Neural cell (in vitro differentiated cells): ENCODE results near the gene KIF6. TPM values are rescaled to one million over a fixed set of nuclear protein-coding genes. Genes with fewer than 3 reads are reported as not detected.

Source experiments
- H2AFZ ChIP-seq: fragments of 200-600, 300-800 bp; sonication (generic), shearing (Covaris generic); 2 replicates; pipeline ENCODE4 v1.6.0; 2014; ENCODE audit warnings: low read depth, mild to moderate bottlenecking, antibody characterized with exemption, low read length, moderate library complexity
- H3F3A ChIP-seq: fragments of 200-600 bp; shearing (Covaris generic); 2 replicates; pipeline ENCODE4 v1.6.1; 2016; ENCODE audit warnings: mild to moderate bottlenecking, moderate library complexity, mixed read lengths, antibody characterized with exemption, low read length; ENCODE audit not compliant: insufficient read depth, poor library complexity, severe bottlenecking
- H3K27ac ChIP-seq: fragments of 200-600, 300-800 bp; sonication (generic), shearing (Covaris generic); 2 replicates; pipeline ENCODE4 v1.5.1; 2014; ENCODE audit warnings: mild to moderate bottlenecking, low read length, moderate library complexity
- H3K27me3 ChIP-seq: fragments of 300-800, 200-600 bp; sonication (generic), shearing (Covaris generic); 2 replicates; pipeline ENCODE4 v1.6.0; 2014; ENCODE audit warnings: mild to moderate bottlenecking, low read depth, low read length, moderate library complexity; ENCODE audit not compliant: insufficient read depth
- H3K36me3 ChIP-seq: fragments of 300-800, 200-600 bp; sonication (generic), shearing (Covaris generic); 2 replicates; pipeline ENCODE4 v1.5.1; 2014; ENCODE audit warnings: mild to moderate bottlenecking, antibody characterized with exemption, low read length, moderate library complexity; ENCODE audit not compliant: insufficient read depth
- H3K4me2 ChIP-seq: fragments of 300-800, 200-600 bp; sonication (generic), shearing (Covaris generic); 2 replicates; pipeline ENCODE4 v1.6.0; 2014; ENCODE audit warnings: mild to moderate bottlenecking, low read length
- H3K4me3 ChIP-seq: fragments of 300-800, 200-600 bp; sonication (generic), shearing (Covaris generic); 2 replicates; pipeline ENCODE4 v1.5.1; 2014; ENCODE audit warnings: mild to moderate bottlenecking, low read length, moderate library complexity
- H3K79me2 ChIP-seq: fragments of 200-600 bp; shearing (Covaris generic); replicated peaks from 2 replicates; pipeline ENCODE4 v1.6.0; 2014; ENCODE audit warnings: mild to moderate bottlenecking, low read length, moderate library complexity; ENCODE audit not compliant: insufficient read depth
- H3K9ac ChIP-seq: fragments of 300-800, 200-600 bp; sonication (generic), shearing (Covaris generic); 2 replicates; pipeline ENCODE4 v1.6.1; 2016; ENCODE audit warnings: mild to moderate bottlenecking, low read length, mixed read lengths
- H3K9me2 ChIP-seq: fragments of 200-600 bp; shearing (Covaris generic); 2 replicates; pipeline ENCODE4 v1.6.1; 2016; ENCODE audit warnings: mild to moderate bottlenecking, low read length, mixed read lengths; ENCODE audit not compliant: insufficient read depth
- H3K9me3 ChIP-seq: fragments of 200-600, 300-800 bp; sonication (generic), shearing (Covaris generic); 2 replicates; pipeline ENCODE4 v1.6.1; 2016; ENCODE audit warnings: mild to moderate bottlenecking, mixed run types, low read length, moderate library complexity, mixed read lengths
- H4K20me1 ChIP-seq: fragments of 200-600 bp; shearing (Covaris generic); 2 replicates; pipeline ENCODE4 v1.6.1; 2016; ENCODE audit warnings: mild to moderate bottlenecking, mixed run types; ENCODE audit not compliant: insufficient read depth
- EP300 ChIP-seq: fragments of 450-650 bp; conservative IDR thresholded peaks from 2 replicates; pipeline ENCODE4 v1.6.1; 2014; ENCODE audit warnings: antibody characterized with exemption, mild to moderate bottlenecking, moderate library complexity; ENCODE audit not compliant: poor library complexity, severe bottlenecking
- EZH2 ChIP-seq: fragments of 200-600, 300-800 bp; shearing (Covaris generic), sonication (generic); IDR thresholded peaks from 2 replicates; pipeline ENCODE4 v1.6.1; 2014; ENCODE audit warnings: antibody characterized with exemption, low read length, borderline replicate concordance, mild to moderate bottlenecking; ENCODE audit not compliant: insufficient read depth, poor library complexity, severe bottlenecking
- MXI1 ChIP-seq: fragments of 450-650 bp; conservative IDR thresholded peaks from 2 replicates; pipeline ENCODE4 v1.6.1; 2014; ENCODE audit warnings: antibody characterized with exemption, mild to moderate bottlenecking; ENCODE audit not compliant: poor library complexity, severe bottlenecking
- POLR2AphosphoS5 ChIP-seq: IDR thresholded peaks from 2 replicates; pipeline ENCODE4 v1.6.1; 2012
- RAD21 ChIP-seq: fragments of 450-650 bp; conservative IDR thresholded peaks from 2 replicates; pipeline ENCODE4 v1.6.1; 2014; ENCODE audit warnings: antibody characterized with exemption, mild to moderate bottlenecking, moderate library complexity
- SMC3 ChIP-seq: fragments of 450-650 bp; conservative IDR thresholded peaks from 2 replicates; pipeline ENCODE4 v1.6.1; 2014; ENCODE audit warnings: antibody characterized with exemption, mild to moderate bottlenecking, moderate library complexity; ENCODE audit not compliant: poor library complexity
- TAF1 ChIP-seq: IDR thresholded peaks from 2 replicates; pipeline ENCODE4 v1.6.1; 2012; ENCODE audit warnings: low read depth
- polyA plus RNA-seq: library from polyadenylated mRNA; depleted of rRNA; stranded (reverse); fragments of >200 nt; gene quantifications from 2 replicates; pipeline ENCODE4 v1.2.3, GENCODE V29; 2014
- TF ChIP-seq, protein P1 (sequence below): fragments of 450-650 bp; IDR thresholded peaks from 2 replicates; pipeline ENCODE4 v1.5.1; 2014; ENCODE audit warnings: antibody characterized with exemption, mild to moderate bottlenecking, moderate library complexity; ENCODE audit not compliant: poor library complexity, severe bottlenecking
- TF ChIP-seq, protein P2 (sequence below): IDR thresholded peaks from 2 replicates; pipeline ENCODE4 v1.6.1; 2012; ENCODE audit warnings: borderline replicate concordance

Gene KIF6
- polyA plus RNA-seq, 1 donor from 2014 or later = 2.1 TPM

DNA sequence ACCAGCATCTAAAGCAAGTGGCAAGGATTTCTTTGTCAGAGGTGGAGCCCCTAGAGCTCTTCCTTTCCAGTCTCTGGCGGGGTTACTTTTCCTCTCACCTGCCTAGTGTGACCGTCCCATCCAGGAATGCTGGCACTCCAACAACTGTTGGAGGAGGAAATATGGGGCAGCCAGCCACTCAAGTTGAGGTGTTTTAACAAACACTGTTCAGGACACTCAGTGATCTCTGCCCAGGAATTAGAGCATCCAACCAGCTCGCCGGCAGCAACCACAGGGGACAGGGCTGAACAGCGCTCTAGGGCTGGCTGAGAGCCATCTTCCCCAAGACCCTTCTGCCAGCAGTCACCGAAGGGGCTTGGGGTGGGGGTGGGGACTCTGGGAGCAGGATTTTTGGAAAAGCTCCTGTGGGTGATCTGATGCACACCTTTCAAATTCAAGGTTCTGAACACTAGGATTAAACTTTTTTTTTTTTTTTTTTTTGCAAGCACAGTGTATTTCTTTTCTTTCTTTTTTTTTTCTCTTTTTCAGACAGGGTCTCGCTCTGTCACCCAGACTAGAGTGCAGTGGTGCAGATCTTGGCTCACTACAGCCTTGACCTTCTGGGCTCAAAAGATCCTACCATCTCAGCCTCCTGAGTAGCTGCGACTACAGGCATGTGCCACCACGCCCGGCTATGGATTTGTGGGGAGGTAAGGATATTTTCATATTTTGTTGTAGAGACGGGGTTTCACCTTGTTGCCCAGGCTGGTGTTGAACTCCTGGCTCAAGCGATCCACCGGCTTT, 374.3 kb downstream of the KIF6 start:
- Histone ChIP-seq H3K27me3 (no peaks in the 10 kb centered on the region), H3K4me2 (no peak overlapping the region), H3K9ac (no peak overlapping the region), H3K36me3 (no peaks in the 10 kb centered on the region), H3F3A (no peaks in the 10 kb centered on the region), H3K27ac (no peak overlapping the region), H4K20me1 (no peaks in the 10 kb centered on the region), H2AFZ (no peak overlapping the region), H3K9me2 (no peaks in the 10 kb centered on the region), H3K9me3 (no peaks in the 10 kb centered on the region), H3K4me3 (no peak overlapping the region), H3K79me2 (no peaks in the 10 kb centered on the region)
- TF ChIP-seq, protein P1, sequence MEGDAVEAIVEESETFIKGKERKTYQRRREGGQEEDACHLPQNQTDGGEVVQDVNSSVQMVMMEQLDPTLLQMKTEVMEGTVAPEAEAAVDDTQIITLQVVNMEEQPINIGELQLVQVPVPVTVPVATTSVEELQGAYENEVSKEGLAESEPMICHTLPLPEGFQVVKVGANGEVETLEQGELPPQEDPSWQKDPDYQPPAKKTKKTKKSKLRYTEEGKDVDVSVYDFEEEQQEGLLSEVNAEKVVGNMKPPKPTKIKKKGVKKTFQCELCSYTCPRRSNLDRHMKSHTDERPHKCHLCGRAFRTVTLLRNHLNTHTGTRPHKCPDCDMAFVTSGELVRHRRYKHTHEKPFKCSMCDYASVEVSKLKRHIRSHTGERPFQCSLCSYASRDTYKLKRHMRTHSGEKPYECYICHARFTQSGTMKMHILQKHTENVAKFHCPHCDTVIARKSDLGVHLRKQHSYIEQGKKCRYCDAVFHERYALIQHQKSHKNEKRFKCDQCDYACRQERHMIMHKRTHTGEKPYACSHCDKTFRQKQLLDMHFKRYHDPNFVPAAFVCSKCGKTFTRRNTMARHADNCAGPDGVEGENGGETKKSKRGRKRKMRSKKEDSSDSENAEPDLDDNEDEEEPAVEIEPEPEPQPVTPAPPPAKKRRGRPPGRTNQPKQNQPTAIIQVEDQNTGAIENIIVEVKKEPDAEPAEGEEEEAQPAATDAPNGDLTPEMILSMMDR = no peak
- TF ChIP-seq TAF1 = no peak
- no peak for TF ChIP-seq MXI1
- TF ChIP-seq EP300 = no peak
- TF ChIP-seq RAD21 = no peak
- TF ChIP-seq, protein P2, sequence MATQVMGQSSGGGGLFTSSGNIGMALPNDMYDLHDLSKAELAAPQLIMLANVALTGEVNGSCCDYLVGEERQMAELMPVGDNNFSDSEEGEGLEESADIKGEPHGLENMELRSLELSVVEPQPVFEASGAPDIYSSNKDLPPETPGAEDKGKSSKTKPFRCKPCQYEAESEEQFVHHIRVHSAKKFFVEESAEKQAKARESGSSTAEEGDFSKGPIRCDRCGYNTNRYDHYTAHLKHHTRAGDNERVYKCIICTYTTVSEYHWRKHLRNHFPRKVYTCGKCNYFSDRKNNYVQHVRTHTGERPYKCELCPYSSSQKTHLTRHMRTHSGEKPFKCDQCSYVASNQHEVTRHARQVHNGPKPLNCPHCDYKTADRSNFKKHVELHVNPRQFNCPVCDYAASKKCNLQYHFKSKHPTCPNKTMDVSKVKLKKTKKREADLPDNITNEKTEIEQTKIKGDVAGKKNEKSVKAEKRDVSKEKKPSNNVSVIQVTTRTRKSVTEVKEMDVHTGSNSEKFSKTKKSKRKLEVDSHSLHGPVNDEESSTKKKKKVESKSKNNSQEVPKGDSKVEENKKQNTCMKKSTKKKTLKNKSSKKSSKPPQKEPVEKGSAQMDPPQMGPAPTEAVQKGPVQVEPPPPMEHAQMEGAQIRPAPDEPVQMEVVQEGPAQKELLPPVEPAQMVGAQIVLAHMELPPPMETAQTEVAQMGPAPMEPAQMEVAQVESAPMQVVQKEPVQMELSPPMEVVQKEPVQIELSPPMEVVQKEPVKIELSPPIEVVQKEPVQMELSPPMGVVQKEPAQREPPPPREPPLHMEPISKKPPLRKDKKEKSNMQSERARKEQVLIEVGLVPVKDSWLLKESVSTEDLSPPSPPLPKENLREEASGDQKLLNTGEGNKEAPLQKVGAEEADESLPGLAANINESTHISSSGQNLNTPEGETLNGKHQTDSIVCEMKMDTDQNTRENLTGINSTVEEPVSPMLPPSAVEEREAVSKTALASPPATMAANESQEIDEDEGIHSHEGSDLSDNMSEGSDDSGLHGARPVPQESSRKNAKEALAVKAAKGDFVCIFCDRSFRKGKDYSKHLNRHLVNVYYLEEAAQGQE = no peak
- no peak for TF ChIP-seq EZH2
- no peak for TF ChIP-seq POLR2AphosphoS5
- TF ChIP-seq SMC3 = no peak

DNA sequence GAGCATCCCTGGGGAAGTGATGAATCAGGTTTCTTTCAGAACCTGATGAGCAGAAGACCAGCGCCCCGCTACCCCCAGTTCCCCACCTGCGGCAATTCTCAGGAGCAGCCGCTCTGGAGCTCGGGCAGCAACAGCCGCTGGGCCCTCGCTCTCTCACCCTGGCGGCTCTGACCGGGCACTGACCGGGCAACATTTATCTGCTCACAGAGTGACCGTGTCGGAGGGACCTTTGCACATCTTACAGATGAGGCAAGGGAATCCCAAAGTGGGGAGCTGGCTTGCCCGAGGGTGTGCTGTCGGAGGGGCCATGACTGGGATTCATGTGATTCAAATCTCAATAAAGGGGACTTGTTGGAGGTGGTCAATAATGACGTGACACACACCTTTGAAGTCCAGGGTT, 376.5 kb downstream of the KIF6 start:
- Histone ChIP-seq H3K9ac (no peak overlapping the region), H3K4me2 (no peak overlapping the region), H4K20me1 (no peaks in the 10 kb centered on the region), H3K79me2 (no peaks in the 10 kb centered on the region), H3K27ac (no peak overlapping the region), H3K9me3 (no peaks in the 10 kb centered on the region), H3K9me2 (no peaks in the 10 kb centered on the region), H3K36me3 (no peaks in the 10 kb centered on the region), H3K4me3 (no peak overlapping the region), H3F3A (no peaks in the 10 kb centered on the region), H2AFZ (no peak overlapping the region), H3K27me3 (no peaks in the 10 kb centered on the region)
- no peak for TF ChIP-seq EZH2
- TF ChIP-seq SMC3 = no peak
